ENCODE data around the gene PIP5K1A.
A peak's percentile ranks its signal among the peaks of the same experiment; 100 is the strongest.

Gene PIP5K1A, protein sequence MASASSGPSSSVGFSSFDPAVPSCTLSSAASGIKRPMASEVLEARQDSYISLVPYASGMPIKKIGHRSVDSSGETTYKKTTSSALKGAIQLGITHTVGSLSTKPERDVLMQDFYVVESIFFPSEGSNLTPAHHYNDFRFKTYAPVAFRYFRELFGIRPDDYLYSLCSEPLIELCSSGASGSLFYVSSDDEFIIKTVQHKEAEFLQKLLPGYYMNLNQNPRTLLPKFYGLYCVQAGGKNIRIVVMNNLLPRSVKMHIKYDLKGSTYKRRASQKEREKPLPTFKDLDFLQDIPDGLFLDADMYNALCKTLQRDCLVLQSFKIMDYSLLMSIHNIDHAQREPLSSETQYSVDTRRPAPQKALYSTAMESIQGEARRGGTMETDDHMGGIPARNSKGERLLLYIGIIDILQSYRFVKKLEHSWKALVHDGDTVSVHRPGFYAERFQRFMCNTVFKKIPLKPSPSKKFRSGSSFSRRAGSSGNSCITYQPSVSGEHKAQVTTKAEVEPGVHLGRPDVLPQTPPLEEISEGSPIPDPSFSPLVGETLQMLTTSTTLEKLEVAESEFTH

DNA sequence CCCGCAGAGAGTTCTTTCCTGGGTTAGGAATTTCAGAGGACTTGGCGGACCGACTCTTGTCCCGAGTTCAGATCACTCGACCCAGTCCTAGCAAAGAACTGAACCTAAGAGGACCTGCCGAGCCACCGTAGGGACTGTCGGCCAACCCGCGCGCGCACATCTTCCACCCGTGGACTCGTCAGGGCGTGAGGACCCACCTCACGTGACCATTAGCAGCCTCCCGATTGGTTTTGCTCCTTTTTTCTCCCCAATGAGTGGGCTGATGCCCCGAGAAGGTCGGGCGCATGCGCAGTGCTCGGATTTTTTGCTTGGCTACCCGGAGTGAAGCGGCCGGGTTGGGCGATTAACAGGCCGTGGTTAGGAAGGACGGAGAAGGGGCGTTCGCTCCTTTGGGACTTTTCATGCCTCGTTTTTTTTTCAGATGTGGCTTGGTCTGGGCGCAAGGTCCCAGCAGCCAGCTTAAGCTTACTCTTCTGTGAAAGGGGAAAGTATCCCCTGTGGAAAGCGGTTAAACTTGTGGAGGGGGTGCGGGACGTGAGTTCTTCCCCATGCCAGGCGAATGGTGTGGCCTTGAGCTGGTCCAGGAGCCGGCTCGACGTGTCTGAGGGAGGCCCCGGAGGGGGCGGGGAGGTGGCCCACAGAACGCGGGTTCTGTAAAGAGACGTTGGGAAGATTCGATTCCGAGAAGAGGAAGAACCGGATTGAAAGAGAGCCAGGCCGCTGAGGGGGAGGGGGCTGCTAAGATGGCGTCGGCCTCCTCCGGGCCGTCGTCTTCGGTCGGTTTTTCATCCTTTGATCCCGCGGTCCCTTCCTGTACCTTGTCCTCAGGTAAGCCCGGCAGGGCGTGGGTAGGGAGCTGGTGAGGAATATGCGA lies at the start of gene PIP5K1A:
Gene PIP5K1A (plus strand): TSS at position 299 of the 874 bp plus-strand sequence. CDS start 445 bp downstream, at position 744.
- TF ChIP-seq GATA2 (IDR thresholded peaks at IDR 0.05; ENCODE audit: low read depth, low read length) (no peak), GATA3 (IDR thresholded peaks at IDR 0.05; ENCODE audit: low read depth, low read length) (no peak)

DNA sequence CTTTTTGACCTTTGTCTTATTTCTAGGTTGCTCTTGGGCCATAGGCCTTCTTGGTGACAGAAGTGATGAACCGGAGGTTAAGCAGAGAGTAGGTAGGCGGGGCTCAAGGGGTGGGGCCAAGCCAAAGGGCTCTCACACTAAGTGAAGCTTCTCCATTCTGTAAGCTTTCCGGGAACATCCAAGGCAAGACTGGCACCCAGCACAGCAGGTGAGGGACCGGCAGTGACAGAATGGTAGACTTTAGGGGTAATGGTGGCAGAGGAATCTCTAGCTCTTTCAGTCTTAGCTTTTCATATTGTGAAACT lies 41.9 kb upstream of the PIP5K1A start, which contains the start of gene TNFAIP8L2:
Gene TNFAIP8L2 (plus strand): TSS at position 135 of the 305 bp plus-strand sequence. CDS start 2,049 bp downstream, outside the sequence.
- no peak for TF ChIP-seq GATA3 (IDR thresholded peaks at IDR 0.05; ENCODE audit: low read depth, low read length)
- no peak for TF ChIP-seq GATA2 (IDR thresholded peaks at IDR 0.05; ENCODE audit: low read depth, low read length)

DNA sequence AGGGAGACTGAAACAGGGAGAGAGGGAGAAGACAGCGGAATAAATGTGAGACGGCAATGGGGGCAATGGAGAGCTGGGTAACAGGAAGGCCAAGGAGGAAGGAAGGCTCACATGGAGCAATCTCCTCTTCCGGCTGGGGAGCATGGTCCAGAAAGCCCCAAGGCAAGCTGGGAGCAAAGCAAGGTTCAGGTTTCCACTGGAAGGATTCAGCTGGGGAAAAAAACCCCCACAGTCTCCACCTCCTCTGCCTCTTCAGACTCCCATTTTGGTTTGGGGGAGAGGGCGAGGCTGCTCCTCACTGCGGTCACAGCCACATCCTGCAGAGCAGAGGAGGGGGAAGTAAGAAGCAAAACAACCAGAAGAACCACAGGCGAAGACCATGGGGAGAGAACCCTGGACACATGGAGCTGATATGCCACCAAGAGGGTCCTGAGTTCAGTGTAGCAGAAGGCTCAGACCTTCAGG lies 41.3 kb upstream of the PIP5K1A start:
- TF ChIP-seq GATA3 (IDR thresholded peaks at IDR 0.05; ENCODE audit: low read depth, low read length) (no peak), GATA2 (IDR thresholded peaks at IDR 0.05; ENCODE audit: low read depth, low read length) (no peak)

DNA sequence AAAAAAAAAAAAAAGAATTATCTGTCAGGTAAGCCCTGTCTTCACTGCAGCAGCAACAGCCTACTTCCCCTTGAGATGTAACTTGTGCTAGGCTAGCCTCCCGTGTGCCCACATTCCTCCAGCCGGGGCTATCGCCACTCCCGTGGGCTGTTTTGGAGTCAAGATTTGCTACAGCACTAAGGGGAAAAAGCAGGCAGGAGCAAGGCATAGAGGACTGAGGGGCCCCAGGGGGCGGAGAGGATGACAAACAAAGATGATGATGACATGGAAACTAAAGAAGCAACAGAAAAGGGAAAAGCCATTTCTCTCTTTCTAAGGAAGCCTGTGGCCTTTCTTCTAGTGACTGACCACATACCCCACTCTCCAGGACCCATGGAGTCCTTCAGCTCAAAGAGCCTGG lies 40.0 kb upstream of the PIP5K1A start:
- TF ChIP-seq GATA3 (IDR thresholded peaks at IDR 0.05; ENCODE audit: low read depth, low read length) = no peak
- TF ChIP-seq GATA2 (IDR thresholded peaks at IDR 0.05; ENCODE audit: low read depth, low read length) = no peak

DNA sequence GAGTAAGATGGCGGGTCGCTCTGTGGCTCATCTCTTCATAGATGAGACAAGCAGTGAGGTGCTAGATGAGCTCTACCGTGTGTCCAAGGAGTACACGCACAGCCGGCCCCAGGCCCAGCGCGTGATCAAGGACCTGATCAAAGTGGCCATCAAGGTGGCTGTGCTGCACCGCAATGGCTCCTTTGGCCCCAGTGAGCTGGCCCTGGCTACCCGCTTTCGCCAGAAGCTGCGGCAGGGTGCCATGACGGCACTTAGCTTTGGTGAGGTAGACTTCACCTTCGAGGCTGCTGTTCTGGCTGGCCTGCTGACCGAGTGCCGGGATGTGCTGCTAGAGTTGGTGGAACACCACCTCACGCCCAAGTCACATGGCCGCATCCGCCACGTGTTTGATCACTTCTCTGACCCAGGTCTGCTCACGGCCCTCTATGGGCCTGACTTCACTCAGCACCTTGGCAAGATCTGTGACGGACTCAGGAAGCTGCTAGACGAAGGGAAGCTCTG lies 39.6 kb upstream of the PIP5K1A start:
- TF ChIP-seq GATA3 (IDR thresholded peaks at IDR 0.05; ENCODE audit: low read depth, low read length) (no peak), GATA2 (IDR thresholded peaks at IDR 0.05; ENCODE audit: low read depth, low read length) (no peak)

DNA sequence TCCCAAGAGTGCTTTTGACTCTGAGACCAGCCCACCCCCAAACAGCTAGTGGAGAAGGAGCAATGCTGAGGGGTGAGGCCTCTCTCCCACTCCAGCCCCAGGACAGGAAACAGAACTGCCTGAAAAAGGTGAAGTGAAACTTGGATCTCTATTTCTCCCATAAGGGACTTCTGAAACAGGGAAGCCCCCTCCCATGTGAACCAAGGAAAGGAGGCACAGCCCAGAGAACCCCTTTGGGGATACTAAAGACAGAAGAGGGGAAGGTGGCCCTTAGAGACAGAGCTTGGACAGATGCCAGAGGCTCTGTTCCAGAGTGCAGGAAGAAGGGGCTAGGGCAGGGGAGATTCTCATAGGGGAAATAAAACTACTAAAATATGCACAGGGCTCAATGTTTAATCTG lies 39.0 kb upstream of the PIP5K1A start:
- TF ChIP-seq GATA3 (IDR thresholded peaks at IDR 0.05; ENCODE audit: low read depth, low read length) (no peak), GATA2 (IDR thresholded peaks at IDR 0.05; ENCODE audit: low read depth, low read length) (no peak)

DNA sequence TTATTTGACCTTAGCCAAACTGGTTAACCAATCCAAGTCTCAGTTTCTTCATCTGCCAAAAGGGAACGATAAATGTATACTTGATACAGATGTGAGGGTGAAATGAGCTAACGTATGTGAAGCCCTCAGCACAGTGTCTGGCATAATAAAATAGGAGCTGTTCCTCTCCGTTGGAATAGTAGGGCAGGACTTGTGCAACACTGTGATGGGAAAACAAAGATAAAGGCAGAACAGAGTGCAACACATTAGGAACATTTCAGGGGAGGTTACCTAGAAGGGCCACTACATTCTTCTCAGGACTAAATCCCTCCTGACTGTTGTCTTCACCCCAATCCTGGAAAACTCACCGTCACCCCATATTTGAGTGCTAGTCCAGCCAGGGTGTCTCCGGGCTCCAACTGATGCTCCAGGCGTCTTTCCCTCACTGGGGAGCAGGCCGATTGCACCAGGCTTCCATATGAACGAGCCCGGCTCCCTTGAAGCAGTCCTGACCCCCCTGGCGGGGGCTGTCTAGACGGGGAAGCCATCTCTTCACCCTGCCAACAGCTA lies 33.5 kb upstream of the PIP5K1A start:
- TF ChIP-seq GATA3 (IDR thresholded peaks at IDR 0.05; ENCODE audit: low read depth, low read length) (no peak), GATA2 (IDR thresholded peaks at IDR 0.05; ENCODE audit: low read depth, low read length) (0 out of 2 replicates have a peak, but pooled peaks have one; percentile 3)

DNA sequence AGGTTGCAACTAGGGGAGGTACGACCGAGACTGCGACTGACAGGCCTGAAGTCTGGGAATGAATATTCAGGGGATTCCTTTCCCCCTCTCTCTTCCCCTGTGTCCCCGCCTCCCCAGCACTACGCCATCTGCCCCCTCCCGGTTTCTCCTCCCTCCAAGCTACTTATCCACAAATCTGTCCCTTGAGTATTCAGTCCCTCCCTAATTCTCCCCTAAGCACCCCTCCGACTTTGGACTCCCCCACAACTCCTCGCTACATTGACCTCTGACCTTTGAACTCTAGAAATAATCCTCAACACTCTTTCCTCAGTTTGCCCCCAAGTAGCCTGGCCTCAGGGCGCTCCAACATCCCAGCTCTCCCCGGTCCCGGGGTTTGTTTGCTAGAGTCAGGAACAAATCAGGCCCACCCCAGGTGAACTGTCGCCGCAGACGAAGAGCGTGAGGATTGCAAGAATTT lies 33.0 kb upstream of the PIP5K1A start:
- TF ChIP-seq GATA3 (IDR thresholded peaks at IDR 0.05; ENCODE audit: low read depth, low read length) (no peak), GATA2 (IDR thresholded peaks at IDR 0.05; ENCODE audit: low read depth, low read length) (0 out of 2 replicates have a peak, but pooled peaks have one; percentile 3)

DNA sequence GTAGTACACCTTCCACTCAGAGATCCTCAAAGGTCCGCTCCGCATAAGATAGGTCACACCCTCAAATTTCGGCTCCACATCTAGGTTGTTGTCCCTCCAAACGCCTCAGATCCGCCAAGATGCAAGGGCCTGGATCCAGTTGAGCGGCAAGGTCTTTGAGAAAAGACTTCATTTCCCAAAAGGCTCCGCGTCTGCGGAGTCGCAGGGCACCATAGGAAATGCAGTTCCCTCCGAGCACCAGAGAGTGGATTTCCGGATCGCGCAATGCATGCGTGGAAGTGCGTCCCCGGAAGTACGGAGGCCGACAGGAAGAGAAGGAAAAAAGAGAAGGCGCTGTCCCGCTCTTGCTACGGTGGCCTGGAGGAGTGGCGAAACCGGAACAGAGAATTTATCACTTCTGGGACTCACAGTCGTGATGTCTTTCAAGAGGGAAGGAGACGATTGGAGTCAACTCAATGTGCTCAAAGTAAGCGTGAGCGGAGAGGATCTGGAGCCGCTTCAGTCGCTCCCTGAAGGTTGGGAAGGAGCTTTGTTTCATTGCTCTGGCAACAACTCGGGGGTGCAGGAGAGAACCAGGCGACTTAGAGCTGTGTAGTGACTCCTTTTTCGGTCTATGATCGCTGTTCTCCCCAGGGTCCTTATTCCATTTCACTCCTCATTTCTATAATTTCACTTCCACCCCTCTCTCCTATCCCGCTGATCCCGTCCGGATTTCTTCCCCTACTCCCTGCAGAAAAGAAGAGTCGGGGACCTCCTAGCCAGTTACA lies 32.4 kb upstream of the PIP5K1A start, which contains the start of the genes LYSMD1 and SCNM1:
Gene LYSMD1 (minus strand): TSS at position 165 of the 767 bp plus-strand sequence. CDS start 644 bp downstream, outside the sequence.
Gene SCNM1 (plus strand): TSS at position 407 of the 767 bp plus-strand sequence. CDS start 9 bp downstream, at position 416.
- no peak for TF ChIP-seq GATA2 (IDR thresholded peaks at IDR 0.05; ENCODE audit: low read depth, low read length)
- TF ChIP-seq GATA3 (IDR thresholded peaks at IDR 0.05; ENCODE audit: low read depth, low read length) = no peak

DNA sequence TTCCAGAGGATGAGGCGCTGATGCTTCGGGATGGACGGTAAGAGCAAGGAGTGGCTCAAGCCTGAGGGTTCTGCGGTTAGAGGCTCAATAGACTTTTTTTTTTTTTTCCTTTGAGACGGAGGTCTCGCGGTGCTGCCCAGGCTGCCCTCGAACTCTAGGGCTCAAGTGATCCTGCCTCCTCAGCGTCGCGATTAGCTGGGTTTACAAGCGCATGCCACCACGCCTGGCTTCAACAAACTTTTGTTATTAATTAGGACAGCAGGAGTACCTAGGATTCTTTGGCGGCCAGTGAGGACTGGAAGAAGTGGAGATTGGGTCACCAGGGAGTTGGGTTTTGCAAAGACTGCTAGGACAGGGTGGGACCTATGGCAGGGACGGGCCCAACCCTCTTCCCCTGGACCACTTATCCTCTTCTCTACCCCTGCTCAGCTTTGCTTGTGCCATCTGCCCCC lies 31.8 kb upstream of the PIP5K1A start:
- no peak for TF ChIP-seq GATA2 (IDR thresholded peaks at IDR 0.05; ENCODE audit: low read depth, low read length)
- no peak for TF ChIP-seq GATA3 (IDR thresholded peaks at IDR 0.05; ENCODE audit: low read depth, low read length)

DNA sequence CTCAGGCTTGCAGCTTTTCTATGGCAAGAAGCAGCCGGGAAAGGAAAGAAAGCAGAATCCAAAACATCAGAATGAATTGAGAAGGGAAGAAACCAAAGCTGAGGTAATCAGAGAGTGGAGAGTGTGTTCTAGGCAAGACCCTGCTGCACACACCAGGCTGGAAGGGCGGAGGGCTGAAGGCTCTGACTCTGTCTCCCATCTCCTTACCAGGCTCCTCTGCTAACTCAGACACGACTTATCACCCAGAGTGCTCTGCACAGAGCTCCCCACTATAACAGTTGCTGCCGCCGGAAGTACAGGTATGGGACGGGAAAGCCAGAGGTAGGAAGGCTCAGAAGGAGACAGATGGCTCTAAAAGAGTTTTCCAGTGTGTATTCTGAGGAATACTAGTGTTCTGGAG lies 31.2 kb upstream of the PIP5K1A start:
- TF ChIP-seq GATA2 (IDR thresholded peaks at IDR 0.05; ENCODE audit: low read depth, low read length) (no peak), GATA3 (IDR thresholded peaks at IDR 0.05; ENCODE audit: low read depth, low read length) (no peak)

DNA sequence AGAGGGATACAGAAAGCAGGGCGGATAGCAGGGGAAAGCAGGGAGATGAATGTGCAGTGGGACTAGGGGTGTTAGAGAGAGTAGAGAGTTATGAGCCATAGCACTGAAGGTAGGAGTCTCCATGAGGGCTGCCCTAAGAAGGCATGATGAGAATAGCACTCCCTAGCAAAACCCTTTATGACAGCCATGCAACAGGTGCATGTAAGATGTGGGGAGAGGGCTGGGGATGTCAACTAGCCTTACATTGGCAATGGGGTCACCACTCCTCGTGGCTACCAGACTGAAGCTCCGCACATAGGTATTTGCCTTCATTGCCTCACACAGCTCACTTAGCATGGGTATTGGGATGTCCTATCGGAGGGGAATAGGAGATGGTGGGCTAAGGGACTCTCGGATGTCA lies 27.2 kb upstream of the PIP5K1A start:
- TF ChIP-seq GATA2 (IDR thresholded peaks at IDR 0.05; ENCODE audit: low read depth, low read length) (no peak), GATA3 (IDR thresholded peaks at IDR 0.05; ENCODE audit: low read depth, low read length) (no peak)
